HG03135 (cell line): ENCODE data around the gene IL1F10.
"Not testable (repeated sequence)": the region's sequence is repeated elsewhere in the genome, so short reads cannot be mapped to it uniquely, and the experiment has no call there.

Experiments used
- ATAC-seq: cut with Tn5 transposase; IDR thresholded peaks from one replicate; pipeline ENCODE4 v1.9.1; 2021; ENCODE audit warnings: mild to moderate bottlenecking, moderate library complexity; ENCODE audit not compliant: unreplicated experiment

The IL1F10 gene

GRCh38 chr2:113080134-113080533 lies 12.4 kb downstream of the IL1F10 start:
- no peak for ATAC-seq

GRCh38 chr2:113081488-113082210 lies 13.9 kb downstream of the IL1F10 start:
- no peak for ATAC-seq

DNA sequence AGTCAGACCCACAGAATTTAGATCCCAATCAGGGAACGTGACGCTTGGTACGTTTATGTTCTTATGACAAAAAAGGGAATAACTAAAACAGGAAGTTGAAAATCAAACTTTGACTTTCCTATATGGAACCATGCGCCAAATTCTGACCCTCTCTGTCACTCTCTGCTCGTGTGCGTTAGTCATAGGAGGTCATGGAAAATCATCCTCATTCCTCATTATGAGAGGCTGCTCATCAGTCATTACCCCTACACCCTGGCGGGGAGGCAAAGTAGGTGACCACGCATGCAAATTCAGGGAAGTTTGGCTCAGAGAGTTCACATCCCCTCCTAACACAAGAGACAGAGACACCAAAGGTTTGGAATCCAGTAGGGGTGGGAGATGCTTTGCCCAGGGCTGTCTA lies 15.5 kb downstream of the IL1F10 start:
- ATAC-seq, result no peak

DNA sequence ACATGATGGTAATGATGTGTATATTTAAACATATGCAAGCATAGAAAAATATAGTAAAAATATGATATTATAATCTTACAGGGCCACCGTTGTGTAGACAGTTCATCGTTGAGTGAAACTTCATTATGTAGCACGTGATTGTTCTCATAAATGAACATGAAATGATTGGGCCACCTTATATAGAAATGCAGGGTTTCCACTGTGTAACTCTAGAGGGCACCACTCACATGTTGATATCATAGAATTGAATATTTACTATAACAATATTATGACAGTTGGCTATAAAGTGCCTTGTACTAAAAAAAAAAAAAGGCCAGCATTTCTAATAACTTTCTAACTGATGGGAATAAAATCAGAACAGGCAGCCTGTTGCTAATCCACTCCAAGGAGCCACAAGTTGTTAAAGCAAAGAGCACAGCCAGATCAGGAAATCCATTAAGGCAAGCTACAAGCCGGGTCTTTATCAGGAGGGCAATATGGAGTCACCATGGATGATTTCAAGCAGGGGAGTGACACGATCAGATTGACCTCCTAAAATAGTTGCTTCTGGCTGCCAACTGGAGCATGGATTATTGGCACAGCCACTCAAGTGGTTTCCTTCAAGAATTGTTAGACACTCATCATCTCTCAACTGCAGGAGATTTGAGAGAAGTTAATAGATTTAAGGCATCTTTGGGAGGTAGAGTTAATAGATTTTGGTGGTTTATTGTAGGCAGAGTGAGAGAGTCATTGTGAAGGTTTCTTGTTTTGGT lies 16.7 kb downstream of the IL1F10 start:
- ATAC-seq, result no peak

DNA sequence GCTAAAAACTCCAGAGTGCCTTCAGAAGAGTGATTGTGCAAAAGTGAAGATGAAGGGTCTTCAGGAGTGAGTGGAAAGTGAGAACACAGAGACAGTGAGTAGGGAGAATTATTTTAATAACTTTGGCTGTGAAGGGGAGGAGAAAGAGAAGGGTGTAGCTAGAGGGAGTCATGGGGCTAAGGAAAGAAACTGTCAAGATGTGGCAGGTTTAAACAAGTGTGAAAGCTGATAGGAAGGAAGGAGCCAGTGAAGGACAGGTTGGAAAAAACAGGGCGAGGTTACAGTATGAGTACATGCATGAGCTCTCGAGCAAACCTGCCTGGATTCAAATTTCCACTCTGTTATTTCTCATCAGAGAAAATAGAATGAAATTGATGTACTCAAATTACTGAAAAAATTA lies 17.8 kb downstream of the IL1F10 start:
- ATAC-seq, result no peak

DNA sequence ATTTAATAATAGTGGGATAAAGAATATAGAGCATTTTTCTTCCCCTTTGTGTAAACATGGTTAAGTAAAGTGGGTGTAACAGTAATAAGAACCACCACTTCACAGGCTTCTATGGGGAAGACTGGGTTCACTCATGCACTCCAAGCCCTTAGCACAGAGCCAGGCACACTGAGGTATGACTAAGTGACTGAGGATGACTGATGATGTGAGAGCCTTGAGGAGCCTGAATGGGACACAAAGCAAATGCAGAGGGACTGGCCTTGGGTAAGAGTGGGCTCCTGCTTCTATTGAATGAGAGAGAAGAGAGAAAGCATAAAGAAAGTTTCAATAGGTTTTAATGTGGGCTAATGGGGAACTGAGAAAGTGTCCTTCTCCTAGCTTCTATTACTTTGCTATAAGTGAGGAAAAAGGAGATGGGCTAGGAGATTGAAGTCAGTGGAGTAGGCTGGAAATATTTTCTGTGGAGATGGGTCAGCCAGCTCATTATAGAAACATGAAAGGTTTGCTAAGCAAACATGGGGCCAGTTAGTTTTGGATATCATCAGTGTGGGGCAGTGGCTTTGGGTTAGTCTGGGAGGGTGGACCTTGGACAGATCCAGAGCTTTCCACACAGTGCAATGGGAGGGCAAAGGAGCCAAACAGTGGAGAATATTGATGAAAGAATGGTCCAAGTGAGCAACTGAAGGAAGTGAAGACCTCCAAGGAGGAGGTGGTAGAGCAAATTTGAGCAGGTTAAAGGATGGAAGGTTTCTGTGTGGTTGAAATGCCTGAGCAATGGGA lies 20.6 kb downstream of the IL1F10 start:
- no peak for ATAC-seq

DNA sequence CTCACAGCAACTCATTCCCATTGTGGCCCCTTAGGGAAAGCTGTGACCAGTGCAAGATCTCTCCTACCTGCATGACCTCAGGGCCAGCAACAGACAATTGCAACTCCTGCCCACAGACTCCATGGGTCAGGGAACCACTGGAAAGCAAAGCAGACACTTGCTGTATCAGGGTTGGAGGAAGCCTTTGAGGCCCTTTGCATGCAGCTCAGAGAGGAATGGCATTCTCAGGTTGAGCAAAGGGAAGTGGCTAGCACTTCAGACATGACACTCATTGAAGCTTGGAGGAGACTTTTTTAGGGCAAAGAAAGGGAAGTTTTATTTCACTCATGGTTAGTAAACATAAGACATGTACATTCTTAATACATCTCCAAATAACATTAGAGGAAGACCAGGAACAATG lies 22.1 kb downstream of the IL1F10 start:
- no peak for ATAC-seq

DNA sequence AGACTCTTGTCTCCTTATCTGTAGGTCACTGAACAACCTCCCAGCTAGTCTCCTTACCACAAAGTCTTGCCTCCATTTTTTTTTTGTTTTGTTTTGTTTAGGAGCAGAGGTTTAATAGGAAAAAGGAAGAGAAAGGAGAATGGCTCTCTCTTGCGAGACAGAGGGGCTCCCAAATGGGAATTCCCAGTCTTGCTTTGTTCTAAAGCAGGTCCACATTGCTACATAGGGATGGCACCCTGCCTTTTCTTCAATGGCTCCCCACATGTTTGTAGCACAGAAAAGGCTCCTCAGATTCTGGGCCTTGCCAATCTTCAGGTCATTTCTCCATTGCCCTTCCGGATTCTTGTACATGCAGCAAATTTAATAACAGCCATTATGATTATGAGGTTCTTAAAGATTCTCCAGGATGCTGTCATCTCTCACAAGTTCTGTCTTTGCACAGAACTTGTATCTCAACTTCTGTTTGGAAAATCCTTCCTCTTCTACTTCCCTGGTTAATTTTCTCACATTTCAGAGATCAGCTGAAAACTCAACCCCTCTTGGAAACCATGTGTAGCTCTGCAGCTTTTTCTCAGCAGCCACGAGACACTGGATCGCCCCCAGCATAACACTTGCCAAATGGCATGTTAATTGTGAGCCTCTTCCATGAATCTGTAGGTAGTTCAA lies 23.6 kb downstream of the IL1F10 start:
- no peak for ATAC-seq

DNA sequence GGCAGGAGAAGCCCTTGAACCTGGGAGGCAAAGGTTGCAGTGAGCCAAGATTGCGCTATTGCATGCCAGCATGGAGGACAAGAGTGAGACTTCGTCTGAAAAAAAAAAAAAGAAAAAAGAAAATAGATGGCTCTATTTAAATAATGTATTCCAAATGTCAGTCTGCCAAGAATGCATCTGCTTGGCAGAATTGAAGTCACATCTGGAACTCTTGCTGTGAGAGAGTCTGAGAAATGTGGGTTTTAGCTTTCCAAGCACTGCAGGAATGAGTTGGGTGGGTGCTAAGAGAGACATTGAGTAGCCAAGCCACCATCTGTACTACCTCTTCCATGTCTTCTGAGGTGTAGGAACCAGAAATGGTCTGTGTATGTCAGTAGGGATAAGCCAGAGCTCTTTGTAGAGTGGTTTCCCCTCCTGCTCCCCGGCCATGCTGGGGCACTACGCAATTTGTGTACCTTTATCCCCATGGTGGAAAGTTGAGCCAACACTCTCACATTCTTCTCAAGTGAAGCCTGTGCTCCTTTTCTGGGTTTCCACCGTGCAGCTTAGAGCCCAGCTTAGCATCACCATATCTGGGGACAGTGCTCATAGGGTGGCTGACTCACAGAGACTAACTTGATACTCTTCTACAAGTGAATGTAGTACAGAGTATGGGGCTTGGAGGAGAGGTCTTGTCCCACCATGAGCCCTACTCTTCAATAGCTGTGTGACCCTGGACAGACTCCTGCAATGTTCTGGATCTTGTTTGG lies 25.3 kb downstream of the IL1F10 start:
- ATAC-seq, result no peak

DNA sequence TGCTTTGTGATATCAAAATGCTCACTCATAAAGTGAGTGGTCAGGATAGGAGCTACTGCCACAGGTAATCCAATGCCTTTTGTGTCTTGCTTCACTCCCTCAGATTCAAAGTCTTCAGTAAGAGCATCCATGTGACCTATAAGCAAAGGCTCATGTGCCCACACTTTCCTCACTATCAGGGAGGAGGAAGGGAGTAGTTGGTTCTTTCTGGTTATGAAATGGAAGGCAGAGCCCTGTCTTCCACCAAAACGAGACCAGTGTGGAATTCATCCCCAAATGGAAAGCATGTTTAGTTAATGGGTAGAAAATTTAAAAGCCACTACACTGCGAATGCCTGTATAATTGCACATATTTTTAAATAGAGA lies 25.8 kb downstream of the IL1F10 start:
- ATAC-seq, result no peak

- ATAC-seq, result not testable (repeated sequence)
Observed at GRCh38 chr2:113096306-113096705, 28.5 kb downstream of the IL1F10 start.

- ATAC-seq, result not testable (repeated sequence)
Observed at GRCh38 chr2:113096842-113097618, 29.3 kb downstream of the IL1F10 start.

GRCh38 chr2:113098041-113098440 lies 30.3 kb downstream of the IL1F10 start:
- ATAC-seq, result no peak

DNA sequence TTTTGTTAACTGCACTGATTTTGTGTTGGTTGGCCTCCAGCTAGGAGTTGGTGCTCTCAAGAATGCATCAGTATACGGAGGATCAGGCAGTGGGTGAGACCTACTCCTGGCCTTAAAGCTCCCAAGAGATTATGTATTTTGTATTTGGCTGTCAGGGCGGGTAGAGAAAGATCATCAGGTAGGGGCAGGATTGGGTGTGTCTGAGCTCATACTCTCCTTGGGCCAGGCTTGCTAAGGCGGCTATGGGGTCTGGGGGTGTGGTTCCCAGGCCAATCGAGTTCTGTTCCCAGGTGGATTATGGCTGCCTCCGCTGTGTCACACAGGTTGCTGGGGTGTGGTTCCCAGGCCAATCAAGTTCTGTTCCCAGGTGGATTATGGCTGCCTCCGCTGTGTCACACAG lies 30.8 kb downstream of the IL1F10 start:
- no peak for ATAC-seq

- ATAC-seq, result no peak
Observed at GRCh38 chr2:113102133-113102532, 34.4 kb downstream of the IL1F10 start.

DNA sequence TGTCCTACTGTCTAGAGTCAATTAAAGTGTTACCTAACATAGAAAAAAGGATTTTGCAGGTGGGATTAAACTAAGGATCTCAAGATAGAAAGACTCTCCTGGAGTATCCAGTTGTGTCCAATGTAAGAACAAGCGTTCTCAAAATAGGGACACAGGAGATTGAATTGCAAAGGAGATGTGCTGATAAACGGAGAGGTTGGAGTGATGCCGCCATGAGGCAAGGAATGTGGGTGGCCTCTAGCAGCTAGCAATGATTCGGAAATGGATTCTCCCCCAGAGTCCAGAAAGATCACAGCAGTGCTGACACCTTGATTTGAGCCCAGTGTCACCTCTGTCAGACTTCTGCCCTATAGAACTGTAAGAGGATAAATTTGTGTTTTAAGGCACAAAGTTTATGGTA lies 35.5 kb downstream of the IL1F10 start:
- no peak for ATAC-seq

GRCh38 chr2:113104054-113104611 lies 36.4 kb downstream of the IL1F10 start:
- no peak for ATAC-seq

DNA sequence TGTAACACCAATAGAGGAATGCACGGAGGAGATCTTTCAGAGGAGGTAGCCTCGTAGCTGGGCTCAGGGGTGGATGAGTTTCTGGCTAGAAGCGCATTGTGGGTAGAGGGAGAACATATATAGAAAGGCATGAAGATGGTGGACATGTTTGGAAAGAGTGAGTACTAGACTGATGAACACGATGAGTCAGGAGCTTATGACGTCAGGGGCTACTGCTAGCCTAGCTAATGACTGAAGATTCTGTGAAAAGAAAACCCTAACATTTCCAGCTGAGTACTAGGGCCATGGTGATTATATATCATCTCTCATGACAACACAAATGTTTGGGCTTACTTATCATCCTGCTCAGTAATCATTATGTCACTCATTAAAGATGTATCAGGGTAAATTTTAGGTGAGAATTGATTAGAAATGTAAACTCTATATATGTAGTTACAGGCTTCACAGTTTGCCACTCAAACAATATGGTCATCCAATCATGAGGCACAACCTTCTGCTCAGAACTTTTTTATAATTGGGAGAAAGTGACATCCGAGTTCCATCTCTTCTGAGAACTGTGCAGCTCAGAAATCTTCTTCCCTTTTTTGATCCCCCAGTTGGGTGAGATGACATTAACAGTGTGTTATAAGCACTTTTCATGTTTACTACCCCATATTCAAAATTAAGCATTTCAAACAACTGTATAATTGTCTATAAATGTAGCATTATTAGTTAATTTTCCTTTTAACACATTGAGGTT lies 37.4 kb downstream of the IL1F10 start:
- ATAC-seq, result no peak

DNA sequence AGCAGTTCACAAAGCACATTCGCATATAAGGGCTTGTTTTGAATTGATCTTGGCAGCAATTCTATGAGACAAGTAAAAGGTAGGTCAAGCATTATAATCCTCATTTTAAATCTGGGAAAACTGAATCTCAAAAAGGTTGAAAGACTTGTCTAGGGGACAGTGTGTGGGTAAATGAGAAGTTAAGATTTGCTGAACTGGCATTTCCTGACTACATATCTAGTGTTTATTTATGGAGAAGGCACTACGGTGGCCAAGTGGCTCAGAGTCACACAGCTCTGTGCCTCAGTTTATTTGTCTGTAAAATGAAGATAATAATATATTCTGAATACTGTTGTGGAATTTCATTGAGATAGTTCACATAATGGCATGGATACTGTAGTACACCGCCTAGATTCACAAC lies 43.4 kb downstream of the IL1F10 start:
- no peak for ATAC-seq
